Measurements from ENCODE around the gene GNPTG. TPM values are rescaled to one million over a fixed set of nuclear protein-coding genes. Genes with fewer than 3 reads are reported as not detected.

The GNPTG gene
- total RNA-seq, 1 experiment from 2014 or later: 16.0 TPM

GRCh38 chr16:1335211-1335971 is 16.3 kb upstream of the GNPTG start:
- no peaks in the 10 kb centered on the region for H3K36me3 ChIP-seq
- H3K4me3 ChIP-seq: no peak overlapping the region
- no peaks in the 10 kb centered on the region for H3K9me3 ChIP-seq (replicated peaks)
- no peak for DNase-seq
- H3K27me3 ChIP-seq: peaks cover 21% of the 10 kb centered on the region
- no peak overlapping the region for H3K27ac ChIP-seq
- peaks cover 13% of the 10 kb centered on the region for H3K4me1 ChIP-seq

- no peak overlapping the region for H3K27ac ChIP-seq
- H3K36me3 ChIP-seq: no peaks in the 10 kb centered on the region
- H3K9me3 ChIP-seq (replicated peaks): no peaks in the 10 kb centered on the region
- H3K27me3 ChIP-seq: peaks cover 21% of the 10 kb centered on the region
- no peak overlapping the region for H3K4me3 ChIP-seq
- peaks cover 13% of the 10 kb centered on the region for H3K4me1 ChIP-seq
- DNase-seq: peak in 1 of 2 experiments; percentile 38
These were observed 15.7 kb upstream of the GNPTG start for GRCh38 chr16:1335996-1336395.

GRCh38 chr16:1336619-1337018 is 15.1 kb upstream of the GNPTG start:
- peaks cover 21% of the 10 kb centered on the region for H3K27me3 ChIP-seq
- no peak overlapping the region for H3K4me3 ChIP-seq
- H3K4me1 ChIP-seq: peaks cover 8% of the 10 kb centered on the region
- no peak for DNase-seq
- H3K36me3 ChIP-seq: no peaks in the 10 kb centered on the region
- no peaks in the 10 kb centered on the region for H3K9me3 ChIP-seq (replicated peaks)
- H3K27ac ChIP-seq: no peak overlapping the region

- no peak overlapping the region for H3K27ac ChIP-seq
- peak; percentile 45 to 49 for DNase-seq
- H3K36me3 ChIP-seq: no peaks in the 10 kb centered on the region
These were observed 14.2 kb upstream of the GNPTG start for GRCh38 chr16:1337486-1337885.

GRCh38 chr16:1338119-1338730 is 13.5 kb upstream of the GNPTG start:
- H3K4me1 ChIP-seq: peaks cover 7% of the 10 kb centered on the region
- no peaks in the 10 kb centered on the region for H3K36me3 ChIP-seq
- DNase-seq: no peak
- no peak overlapping the region for H3K27ac ChIP-seq
- peaks cover 21% of the 10 kb centered on the region for H3K27me3 ChIP-seq
- no peaks in the 10 kb centered on the region for H3K9me3 ChIP-seq (replicated peaks)
- H3K4me3 ChIP-seq: no peak overlapping the region

More at GRCh38 chr16:1337486-1337885, 14.2 kb upstream of the GNPTG start:
- H3K9me3 ChIP-seq (replicated peaks): no peaks in the 10 kb centered on the region
- H3K27me3 ChIP-seq: peaks cover 21% of the 10 kb centered on the region
- peaks cover 4% of the 10 kb centered on the region for H3K4me1 ChIP-seq
- H3K4me3 ChIP-seq: no peak overlapping the region

GRCh38 chr16:1338855-1339675 is 12.7 kb upstream of the GNPTG start:
- H3K36me3 ChIP-seq: no peaks in the 10 kb centered on the region
- DNase-seq: no peak
- peaks cover 21% of the 10 kb centered on the region for H3K27me3 ChIP-seq
- no peak overlapping the region for H3K27ac ChIP-seq
- H3K4me1 ChIP-seq: peaks cover 11% of the 10 kb centered on the region
- H3K9me3 ChIP-seq (replicated peaks): no peaks in the 10 kb centered on the region
- H3K4me3 ChIP-seq: no peak overlapping the region

GRCh38 chr16:1340730-1341494 is 10.8 kb upstream of the GNPTG start:
- Histone ChIP-seq H3K4me3 (no peak overlapping the region), H3K27me3 (peaks cover 12% of the 10 kb centered on the region; the same call in 1 of the 2 replicates), H3K9me3 (replicated peaks) (no peaks in the 10 kb centered on the region), H3K36me3 (no peaks in the 10 kb centered on the region), H3K4me1 (peaks cover 14% of the 10 kb centered on the region), H3K27ac (no peak overlapping the region)
- no peak for DNase-seq

GRCh38 chr16:1341495-1342420 is 10.0 kb upstream of the GNPTG start:
- Histone ChIP-seq H3K4me1 (peaks cover 14% of the 10 kb centered on the region), H3K36me3 (no peaks in the 10 kb centered on the region), H3K27ac (no peak overlapping the region), H3K9me3 (replicated peaks) (no peaks in the 10 kb centered on the region), H3K4me3 (no peak overlapping the region), H3K27me3 (peaks cover 5% of the 10 kb centered on the region; the same call in 1 of the 2 replicates)
- no peak for DNase-seq

GRCh38 chr16:1342526-1343427 is 9.0 kb upstream of the GNPTG start:
- Histone ChIP-seq H3K9me3 (replicated peaks) (no peaks in the 10 kb centered on the region), H3K4me3 (peak overlapping the region; percentile 25; the same call in 1 of the 2 replicates)

GRCh38 chr16:1343428-1344242 is 8.1 kb upstream of the GNPTG start:
- peak; percentile 40 to 44 for DNase-seq
- H3K4me3 ChIP-seq: 0 out of 2 replicates have a peak overlapping the region, but pooled peaks have one; percentile 5
- H3K36me3 ChIP-seq: no peaks in the 10 kb centered on the region; the same call in 1 of the 2 replicates
- no peak overlapping the region for H3K27ac ChIP-seq
- H3K27me3 ChIP-seq: 0 out of 2 replicates have a peak, but pooled peaks cover 2% of the 10 kb centered on the region
- peaks cover 14% of the 10 kb centered on the region for H3K4me1 ChIP-seq
- no peaks in the 10 kb centered on the region for H3K9me3 ChIP-seq (replicated peaks)

More at GRCh38 chr16:1342526-1343427, 9.0 kb upstream of the GNPTG start:
- 0 out of 2 replicates have a peak, but pooled peaks cover 2% of the 10 kb centered on the region for H3K27me3 ChIP-seq
- DNase-seq: peak; percentile 99
- H3K36me3 ChIP-seq: no peaks in the 10 kb centered on the region
- H3K27ac ChIP-seq: no peak overlapping the region
- peaks cover 14% of the 10 kb centered on the region for H3K4me1 ChIP-seq

- Histone ChIP-seq H3K9me3 (replicated peaks) (no peaks in the 10 kb centered on the region), H3K4me3 (no peak overlapping the region), H3K36me3 (no peaks in the 10 kb centered on the region; the same call in 1 of the 2 replicates), H3K27me3 (0 out of 2 replicates have a peak, but pooled peaks cover 2% of the 10 kb centered on the region), H3K4me1 (peaks cover 14% of the 10 kb centered on the region), H3K27ac (no peak overlapping the region)
- no peak for DNase-seq
These were observed 7.2 kb upstream of the GNPTG start for GRCh38 chr16:1344499-1344898.

- no peaks in the 10 kb centered on the region for H3K9me3 ChIP-seq (replicated peaks)
- H3K4me1 ChIP-seq: peaks cover 14% of the 10 kb centered on the region
- DNase-seq: peak; percentile 44 to 49
- H3K27ac ChIP-seq: no peak overlapping the region
- H3K27me3 ChIP-seq: 0 out of 2 replicates have a peak, but pooled peaks cover 2% of the 10 kb centered on the region
- no peaks in the 10 kb centered on the region; the same call in 1 of the 2 replicates for H3K36me3 ChIP-seq
- no peak overlapping the region for H3K4me3 ChIP-seq
These were observed 6.6 kb upstream of the GNPTG start for GRCh38 chr16:1345087-1345486.

Data from SJCRH30 (cell line).